Stimulated activated CD8-positive, alpha-beta memory T cell treated with anti-CD3 and anti-CD28 coated beads, Interleukin-12 subunit alpha, Interleukin-12 subunit beta, amount 100 ng/mL, for 24 hours (primary cell): ENCODE measurements around the gene JAML.

ENCODE experiments used
- DNase-seq: peaks from one replicate; pipeline ENCODE4 v3.0.0-alpha.2; 2020; ENCODE audit errors: extremely low read depth

Gene JAML

DNA sequence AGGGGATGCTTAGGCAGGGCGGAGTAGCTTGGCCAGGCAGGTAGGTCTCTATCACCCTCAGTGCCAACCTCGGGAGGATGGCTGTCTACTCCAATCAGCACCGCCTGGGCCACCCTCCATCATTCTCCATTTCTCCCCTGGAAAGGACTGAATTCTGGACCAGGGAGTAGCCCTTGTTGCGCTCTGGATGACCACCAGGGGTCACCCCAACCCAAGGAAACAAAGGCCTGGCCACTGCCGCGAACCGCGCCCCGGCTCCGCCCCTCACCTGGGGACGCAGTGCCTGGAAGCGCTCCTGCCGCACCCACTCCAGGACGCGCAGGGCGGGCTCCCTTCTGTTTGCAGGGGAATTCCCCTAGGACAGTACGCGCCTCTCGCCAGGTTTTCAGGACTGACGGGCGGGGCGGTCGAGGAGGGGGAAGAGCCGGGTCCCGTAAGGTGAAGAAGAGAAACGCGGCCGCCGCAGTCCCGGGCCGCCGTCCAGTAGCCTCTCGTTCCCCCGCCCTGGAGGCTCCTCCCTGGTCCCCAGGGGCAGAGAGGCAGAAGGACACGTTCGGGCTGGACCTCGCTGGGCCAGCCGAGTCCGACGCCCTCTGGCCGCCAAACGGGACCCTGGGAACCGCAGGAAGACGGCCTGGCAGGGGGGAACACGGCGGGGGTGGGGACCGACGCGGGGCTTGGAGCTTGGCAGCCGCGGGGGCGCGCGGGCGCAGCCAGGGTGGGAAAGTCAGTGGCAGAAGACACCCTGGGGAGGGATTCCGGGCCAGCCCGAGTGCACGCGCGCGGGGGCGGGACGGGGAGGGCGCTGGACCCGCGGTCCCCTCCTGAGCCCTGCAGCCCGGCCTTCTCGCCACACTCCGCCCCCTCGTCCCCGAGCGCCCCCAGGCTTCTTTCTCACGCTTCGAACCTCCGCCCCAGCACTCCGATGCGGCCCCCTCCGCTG is 79.3 kb downstream of the JAML start:
- peak; percentile 64 for DNase-seq

DNA sequence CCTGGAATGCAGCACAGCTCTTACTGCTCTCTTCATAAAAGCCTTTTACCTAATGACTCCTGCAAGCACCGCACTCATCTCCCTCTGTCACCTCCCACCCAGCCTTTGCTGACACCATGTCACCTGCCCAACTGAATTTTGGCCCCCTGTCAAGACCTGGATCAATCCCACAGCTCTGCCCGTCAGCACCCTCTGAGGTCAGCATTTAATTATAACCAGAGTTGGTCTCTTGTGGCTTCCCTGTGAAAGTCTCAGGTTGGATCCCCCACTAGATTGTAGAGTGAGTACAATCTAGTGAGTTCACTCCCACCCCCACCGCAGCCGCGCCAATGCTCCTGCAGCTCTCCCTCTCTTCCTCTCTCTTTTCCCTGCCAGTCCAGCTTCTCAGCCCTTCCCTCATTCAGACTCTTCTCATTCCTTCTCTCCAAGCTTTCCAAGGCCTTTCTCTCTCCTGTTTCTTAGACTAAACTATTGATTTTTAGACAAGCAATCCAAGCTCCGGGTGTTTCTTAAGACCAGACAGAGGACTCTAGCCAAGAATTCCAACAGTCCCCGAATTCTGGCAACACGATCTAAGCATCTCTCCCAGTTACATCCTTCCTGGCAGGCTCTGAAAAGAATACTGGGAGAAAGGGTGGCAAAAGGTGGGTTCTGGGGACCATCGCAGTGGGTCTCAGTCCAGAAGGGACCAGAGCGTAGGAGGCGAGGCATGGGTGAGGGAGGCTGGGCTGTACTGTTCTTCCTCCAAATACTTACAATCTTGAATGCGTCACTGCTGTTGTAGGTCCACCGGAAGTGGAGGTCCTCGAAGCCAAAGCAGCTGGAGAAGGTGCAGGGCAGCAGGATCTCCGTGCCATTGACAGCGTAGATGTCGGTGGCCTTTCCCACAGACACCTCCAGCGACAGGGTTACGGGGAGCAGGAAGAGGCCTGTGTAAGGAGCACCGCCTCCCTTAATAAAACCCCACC is 80.2 kb downstream of the JAML start:
- DNase-seq = no peak
